Measurements from ENCODE around the gene KCNC1. TPM values are rescaled to one million over a fixed set of nuclear protein-coding genes. Genes with fewer than 3 reads are reported as not detected.

KCNC1 gene
- total and polyA plus RNA-seq, 9 of the 15 experiments (the other 6 are each of a cell fraction or from before 2014, with no cell fraction given) = 0.05 to 0.08 TPM; not detected in 7

DNA sequence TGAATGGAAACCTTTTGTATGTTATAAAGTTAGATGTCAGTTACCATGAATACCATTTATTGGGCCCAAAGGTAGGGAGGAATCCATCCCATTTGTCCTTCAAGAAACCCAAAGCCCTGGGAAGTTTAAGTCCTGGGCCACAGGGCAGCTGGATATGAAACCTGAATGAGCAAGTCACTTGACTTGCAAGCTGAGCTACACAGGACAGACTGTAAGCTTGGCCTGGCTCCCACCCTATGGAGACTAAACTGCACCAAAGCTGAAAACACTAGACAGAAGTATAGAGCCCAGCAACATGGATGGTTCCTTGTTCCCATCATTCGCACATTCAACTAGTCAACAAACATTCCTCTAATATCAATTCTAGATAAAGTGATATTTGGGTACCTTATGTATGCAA is 71.3 kb downstream of the KCNC1 start:
- WGBS (ENCODE audit: insufficient coverage, low coverage, missing lambda C conversion rate) = 27% methylated on average over 1 of the region's 1 CpG

DNA sequence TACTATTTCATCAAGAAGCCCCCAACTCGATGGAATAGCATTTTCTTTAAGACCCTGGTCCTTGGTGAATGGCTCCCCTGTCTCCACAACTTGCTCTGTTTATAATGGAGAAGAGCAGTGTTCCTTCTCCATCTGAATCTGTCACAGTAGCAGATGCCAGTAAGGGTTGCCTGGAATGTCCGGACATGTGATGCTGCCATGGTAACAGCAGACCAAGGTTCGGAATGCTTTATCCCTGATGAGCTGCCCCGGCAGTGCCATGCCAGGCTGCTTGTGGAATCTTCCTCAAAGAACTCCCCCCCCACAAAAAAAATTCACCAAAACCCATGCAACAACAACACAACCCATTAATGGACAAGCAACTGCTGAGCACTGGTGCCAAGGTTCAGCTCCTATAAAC is 72.5 kb downstream of the KCNC1 start:
- no peak for TF ChIP-seq RBM22 (IDR thresholded peaks at IDR 0.05; ENCODE audit: low read depth, low read length, poor library complexity, severe bottlenecking)
- TF ChIP-seq PURB (CRISPR knock-in tag; IDR thresholded peaks at IDR 0.05; ENCODE audit: low read depth) = no peak
- no peak for TF ChIP-seq DNMT1 (IDR thresholded peaks at IDR 0.05)
- TF ChIP-seq ZNF79 (CRISPR knock-in tag; IDR thresholded peaks at IDR 0.05; ENCODE audit: low read depth) = no peak
- no peak for TF ChIP-seq MYNN (IDR thresholded peaks at IDR 0.05)
- no peak for TF ChIP-seq MYNN (CRISPR knock-in tag; IDR thresholded peaks at IDR 0.05)
- TF ChIP-seq SMARCB1 (IDR thresholded peaks at IDR 0.05; ENCODE audit: insufficient read length, low read depth) = no peak
- FAIRE-seq = no peak
- WGBS (ENCODE audit: insufficient coverage, low coverage, missing lambda C conversion rate) = 20% methylated on average over 4 of the region's 4 CpGs

More for the DNA sequence above, 71.3 kb downstream of the KCNC1 start:
- Histone ChIP-seq H3K4me2 (ENCODE audit: insufficient read depth, low read length) (no peak overlapping the region), H3K27ac (ENCODE audit: extremely low read depth, low read depth, low read length) (no peak overlapping the region), H3K27me3 (ENCODE audit: control insufficient read depth in 2 of 2, insufficient read depth in 2 of 2, low read length in 2 of 2) (peaks cover 0 to 4% of the 10 kb centered on the region in 2 experiments; a peak in 1 of 5 replicates), H3K36me3 (ENCODE audit: control insufficient read depth, insufficient read depth, low read length) (no peaks in the 10 kb centered on the region), H3K79me2 (ENCODE audit: control insufficient read depth, insufficient read depth, low read length) (no peaks in the 10 kb centered on the region), H4K20me1 (replicated peaks; ENCODE audit: control insufficient read depth, insufficient read depth, low read length) (no peaks in the 10 kb centered on the region), H3K9ac (ENCODE audit: insufficient read depth in 1 of 2, low read depth in 2 of 2, low read length in 2 of 2) (no peak overlapping the region), H2AFZ (ENCODE audit: low read depth, low read length) (no peak overlapping the region), H3K4me1 (replicated peaks in 1 of 2; ENCODE audit: control insufficient read depth in 2 of 2, insufficient read depth in 2 of 2, low read length in 2 of 2) (no peaks in the 10 kb centered on the region), H3K9me3 (replicated peaks; ENCODE audit: control insufficient read depth, insufficient read depth, low read depth, low read length) (no peaks in the 10 kb centered on the region), H3K9me1 (ENCODE audit: control insufficient read depth, insufficient read depth, low read length) (no peaks in the 10 kb centered on the region), H3K4me3 (no peak overlapping the region)
- BruUV-seq (replicated peaks) = no TSS peak
- ATAC-seq (no peak), DNase-seq (ENCODE audit: extremely low read depth in 1 of 4, low spot score in 3 of 4) (no peak), FAIRE-seq (no peak)
- CTCF ChIA-PET (ENCODE audit: low intra/inter-chr PET ratio) = no interaction called here
- POLR2A ChIA-PET = no interaction called here
- intact Hi-C loops (cut with micrococcal nuclease) (no loop called here), in situ Hi-C loops (cut with MboI) (no loop called here)
- no peak for TF ChIP-seq NCOA6 (IDR thresholded peaks at IDR 0.05)
- TF ChIP-seq, protein P1, sequence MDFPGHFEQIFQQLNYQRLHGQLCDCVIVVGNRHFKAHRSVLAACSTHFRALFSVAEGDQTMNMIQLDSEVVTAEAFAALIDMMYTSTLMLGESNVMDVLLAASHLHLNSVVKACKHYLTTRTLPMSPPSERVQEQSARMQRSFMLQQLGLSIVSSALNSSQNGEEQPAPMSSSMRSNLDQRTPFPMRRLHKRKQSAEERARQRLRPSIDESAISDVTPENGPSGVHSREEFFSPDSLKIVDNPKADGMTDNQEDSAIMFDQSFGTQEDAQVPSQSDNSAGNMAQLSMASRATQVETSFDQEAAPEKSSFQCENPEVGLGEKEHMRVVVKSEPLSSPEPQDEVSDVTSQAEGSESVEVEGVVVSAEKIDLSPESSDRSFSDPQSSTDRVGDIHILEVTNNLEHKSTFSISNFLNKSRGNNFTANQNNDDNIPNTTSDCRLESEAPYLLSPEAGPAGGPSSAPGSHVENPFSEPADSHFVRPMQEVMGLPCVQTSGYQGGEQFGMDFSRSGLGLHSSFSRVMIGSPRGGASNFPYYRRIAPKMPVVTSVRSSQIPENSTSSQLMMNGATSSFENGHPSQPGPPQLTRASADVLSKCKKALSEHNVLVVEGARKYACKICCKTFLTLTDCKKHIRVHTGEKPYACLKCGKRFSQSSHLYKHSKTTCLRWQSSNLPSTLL (IDR thresholded peaks at IDR 0.05) = no peak
- no peak for TF ChIP-seq RBM25 (IDR thresholded peaks at IDR 0.05; ENCODE audit: low read depth, low read length, severe bottlenecking)
- no peak for TF ChIP-seq ELF2 (CRISPR knock-in tag; IDR thresholded peaks at IDR 0.05)

More for the DNA sequence above, 72.5 kb downstream of the KCNC1 start:
- intact Hi-C loops (cut with micrococcal nuclease) (no loop called here), in situ Hi-C loops (cut with MboI) (no loop called here)
- Histone ChIP-seq H3K4me2 (ENCODE audit: insufficient read depth, low read length) (no peak overlapping the region), H4K20me1 (replicated peaks; ENCODE audit: control insufficient read depth, insufficient read depth, low read length) (no peaks in the 10 kb centered on the region), H3K79me2 (ENCODE audit: control insufficient read depth, insufficient read depth, low read length) (no peaks in the 10 kb centered on the region), H3K27me3 (ENCODE audit: control insufficient read depth in 2 of 2, insufficient read depth in 2 of 2, low read length in 2 of 2) (peaks cover 0 to 4% of the 10 kb centered on the region in 2 experiments; a peak in 1 of 5 replicates), H3K9ac (ENCODE audit: insufficient read depth in 1 of 2, low read depth in 2 of 2, low read length in 2 of 2) (no peak overlapping the region), H3K4me1 (replicated peaks in 1 of 2; ENCODE audit: control insufficient read depth in 2 of 2, insufficient read depth in 2 of 2, low read length in 2 of 2) (no peaks in the 10 kb centered on the region), H2AFZ (ENCODE audit: low read depth, low read length) (no peak overlapping the region), H3K9me1 (ENCODE audit: control insufficient read depth, insufficient read depth, low read length) (no peaks in the 10 kb centered on the region), H3K36me3 (ENCODE audit: control insufficient read depth, insufficient read depth, low read length) (no peaks in the 10 kb centered on the region), H3K9me3 (replicated peaks; ENCODE audit: control insufficient read depth, insufficient read depth, low read depth, low read length) (no peaks in the 10 kb centered on the region), H3K4me3 (no peak overlapping the region), H3K27ac (ENCODE audit: extremely low read depth, low read depth, low read length) (no peak overlapping the region)
- no TSS peak for BruUV-seq (replicated peaks)
- POLR2A ChIA-PET = interaction anchor here (0.8 kb wide), 1 partner anchor 78 kb away, joined by 3 read pairs; no protein-coding TSS in a partner anchor
- DNase-seq (ENCODE audit: extremely low read depth in 1 of 4, low spot score in 3 of 4) (no peak), ATAC-seq (no peak)
- CTCF ChIA-PET (ENCODE audit: low intra/inter-chr PET ratio) = no interaction called here

Measured in K562 (cell line).